Measurements from ENCODE around the gene SMYD1. TPM values are rescaled to one million over a fixed set of nuclear protein-coding genes. Genes with fewer than 3 reads are reported as not detected.
A peak's percentile ranks its signal among the peaks of the same experiment; 100 is the strongest.

SMYD1 gene
- polyA plus RNA-seq, 1 donor from 2014 or later = not detected

DNA sequence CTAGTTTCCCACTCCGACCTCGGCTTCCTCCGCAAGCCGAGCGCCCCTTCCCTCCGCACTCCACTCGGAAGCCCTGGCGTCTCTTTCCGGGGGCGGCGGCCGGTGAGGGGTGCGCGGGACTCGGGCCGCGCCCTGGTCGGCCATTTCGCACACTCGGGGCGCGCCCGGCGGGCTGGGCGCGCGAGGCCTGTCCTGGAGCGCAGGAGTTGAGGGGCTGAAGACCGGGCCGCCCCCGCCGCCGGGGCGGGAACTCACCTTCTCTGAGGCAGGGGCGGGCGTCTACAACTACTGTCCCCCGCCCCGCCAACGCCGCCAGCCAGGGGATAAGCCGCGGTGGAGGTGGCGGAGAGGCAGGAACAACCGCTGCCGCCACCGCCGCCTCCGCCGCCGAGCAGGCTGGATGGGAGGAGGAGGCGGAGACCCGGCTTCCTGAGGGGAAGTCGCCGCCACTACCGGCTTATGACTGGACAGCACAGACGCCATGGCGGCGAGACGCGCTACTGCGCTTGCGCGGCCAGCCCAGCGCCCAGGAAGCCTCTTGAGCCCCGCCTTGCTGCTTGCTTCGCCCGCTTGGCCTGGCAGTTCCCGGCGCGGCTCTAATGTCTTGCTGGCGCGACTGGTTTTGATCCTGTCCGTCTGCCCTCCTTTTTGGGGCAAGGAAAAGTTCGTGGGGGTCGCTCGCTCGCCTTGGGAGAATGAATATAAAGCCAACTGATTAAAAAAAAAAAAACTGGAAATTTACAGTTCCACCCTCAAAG is 12.1 kb upstream of the SMYD1 start, which contains the start of gene KRCC1:
Gene KRCC1 (minus strand): TSS at position 413 of the 758 bp plus-strand sequence. CDS start 27,220 bp downstream, outside the sequence.
- peak within 1 kb of the TSS; percentile 83 for H3K4me3 ChIP-seq (ENCODE audit: low read length)
- peak within 1 kb of the TSS; percentile 81 for H2AFZ ChIP-seq (ENCODE audit: low read depth, low read length)
- H3K27me3 ChIP-seq (ENCODE audit: insufficient read depth, low read depth, low read length) = no peaks in the 10 kb centered on the region
- H3F3A ChIP-seq (ENCODE audit: insufficient read depth, low read length, poor library complexity, severe bottlenecking) = no peaks in the 10 kb centered on the region
- H3K9ac ChIP-seq (ENCODE audit: low read length) = peak within 1 kb of the TSS; percentile 86
- peak within 1 kb of the TSS; percentile 92 for H3K4me2 ChIP-seq (ENCODE audit: low read length)
- peaks cover 14% of the 10 kb centered on the region for H3K79me2 ChIP-seq (replicated peaks; ENCODE audit: insufficient read depth, low read length)
- TF ChIP-seq, protein P1, sequence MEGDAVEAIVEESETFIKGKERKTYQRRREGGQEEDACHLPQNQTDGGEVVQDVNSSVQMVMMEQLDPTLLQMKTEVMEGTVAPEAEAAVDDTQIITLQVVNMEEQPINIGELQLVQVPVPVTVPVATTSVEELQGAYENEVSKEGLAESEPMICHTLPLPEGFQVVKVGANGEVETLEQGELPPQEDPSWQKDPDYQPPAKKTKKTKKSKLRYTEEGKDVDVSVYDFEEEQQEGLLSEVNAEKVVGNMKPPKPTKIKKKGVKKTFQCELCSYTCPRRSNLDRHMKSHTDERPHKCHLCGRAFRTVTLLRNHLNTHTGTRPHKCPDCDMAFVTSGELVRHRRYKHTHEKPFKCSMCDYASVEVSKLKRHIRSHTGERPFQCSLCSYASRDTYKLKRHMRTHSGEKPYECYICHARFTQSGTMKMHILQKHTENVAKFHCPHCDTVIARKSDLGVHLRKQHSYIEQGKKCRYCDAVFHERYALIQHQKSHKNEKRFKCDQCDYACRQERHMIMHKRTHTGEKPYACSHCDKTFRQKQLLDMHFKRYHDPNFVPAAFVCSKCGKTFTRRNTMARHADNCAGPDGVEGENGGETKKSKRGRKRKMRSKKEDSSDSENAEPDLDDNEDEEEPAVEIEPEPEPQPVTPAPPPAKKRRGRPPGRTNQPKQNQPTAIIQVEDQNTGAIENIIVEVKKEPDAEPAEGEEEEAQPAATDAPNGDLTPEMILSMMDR (IDR thresholded peaks at IDR 0.05; ENCODE audit: poor library complexity, severe bottlenecking) = peak; percentile 17
- peak; percentile 81 for TF ChIP-seq TAF1 (IDR thresholded peaks at IDR 0.05; ENCODE audit: low read depth)
- no peak for TF ChIP-seq EZH2 (IDR thresholded peaks at IDR 0.05; ENCODE audit: borderline replicate concordance, insufficient read depth, low read length, poor library complexity, severe bottlenecking)
- TF ChIP-seq, protein P2, sequence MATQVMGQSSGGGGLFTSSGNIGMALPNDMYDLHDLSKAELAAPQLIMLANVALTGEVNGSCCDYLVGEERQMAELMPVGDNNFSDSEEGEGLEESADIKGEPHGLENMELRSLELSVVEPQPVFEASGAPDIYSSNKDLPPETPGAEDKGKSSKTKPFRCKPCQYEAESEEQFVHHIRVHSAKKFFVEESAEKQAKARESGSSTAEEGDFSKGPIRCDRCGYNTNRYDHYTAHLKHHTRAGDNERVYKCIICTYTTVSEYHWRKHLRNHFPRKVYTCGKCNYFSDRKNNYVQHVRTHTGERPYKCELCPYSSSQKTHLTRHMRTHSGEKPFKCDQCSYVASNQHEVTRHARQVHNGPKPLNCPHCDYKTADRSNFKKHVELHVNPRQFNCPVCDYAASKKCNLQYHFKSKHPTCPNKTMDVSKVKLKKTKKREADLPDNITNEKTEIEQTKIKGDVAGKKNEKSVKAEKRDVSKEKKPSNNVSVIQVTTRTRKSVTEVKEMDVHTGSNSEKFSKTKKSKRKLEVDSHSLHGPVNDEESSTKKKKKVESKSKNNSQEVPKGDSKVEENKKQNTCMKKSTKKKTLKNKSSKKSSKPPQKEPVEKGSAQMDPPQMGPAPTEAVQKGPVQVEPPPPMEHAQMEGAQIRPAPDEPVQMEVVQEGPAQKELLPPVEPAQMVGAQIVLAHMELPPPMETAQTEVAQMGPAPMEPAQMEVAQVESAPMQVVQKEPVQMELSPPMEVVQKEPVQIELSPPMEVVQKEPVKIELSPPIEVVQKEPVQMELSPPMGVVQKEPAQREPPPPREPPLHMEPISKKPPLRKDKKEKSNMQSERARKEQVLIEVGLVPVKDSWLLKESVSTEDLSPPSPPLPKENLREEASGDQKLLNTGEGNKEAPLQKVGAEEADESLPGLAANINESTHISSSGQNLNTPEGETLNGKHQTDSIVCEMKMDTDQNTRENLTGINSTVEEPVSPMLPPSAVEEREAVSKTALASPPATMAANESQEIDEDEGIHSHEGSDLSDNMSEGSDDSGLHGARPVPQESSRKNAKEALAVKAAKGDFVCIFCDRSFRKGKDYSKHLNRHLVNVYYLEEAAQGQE (IDR thresholded peaks at IDR 0.05; ENCODE audit: borderline replicate concordance) = peak; percentile 54
- no peak for TF ChIP-seq RAD21 (conservative IDR thresholded peaks at IDR 0.05)
- no peak for TF ChIP-seq EP300 (conservative IDR thresholded peaks at IDR 0.05; ENCODE audit: poor library complexity, severe bottlenecking)
- TF ChIP-seq POLR2AphosphoS5 (IDR thresholded peaks at IDR 0.05) = peak; percentile 88
- TF ChIP-seq MXI1 (conservative IDR thresholded peaks at IDR 0.05; ENCODE audit: poor library complexity, severe bottlenecking) = peak; percentile 63
- H3K9me3 ChIP-seq (ENCODE audit: low read length) = no peaks in the 10 kb centered on the region
- no peaks in the 10 kb centered on the region for H3K36me3 ChIP-seq (ENCODE audit: insufficient read depth, low read length)
- peak within 1 kb of the TSS; percentile 83 for H3K27ac ChIP-seq (ENCODE audit: low read length)
- no peaks in the 10 kb centered on the region for H3K9me2 ChIP-seq (ENCODE audit: insufficient read depth, low read length)
- H4K20me1 ChIP-seq (ENCODE audit: insufficient read depth) = no peaks in the 10 kb centered on the region

GRCh38 chr2:88057437-88057844 is 10.2 kb upstream of the SMYD1 start:
- no peak overlapping the region for H3K4me3 ChIP-seq (ENCODE audit: low read length)
- no peaks in the 10 kb centered on the region for H3F3A ChIP-seq (ENCODE audit: insufficient read depth, low read length, poor library complexity, severe bottlenecking)
- no peak overlapping the region for H3K27ac ChIP-seq (ENCODE audit: low read length)
- H3K79me2 ChIP-seq (replicated peaks; ENCODE audit: insufficient read depth, low read length) = peaks cover 14% of the 10 kb centered on the region
- no peaks in the 10 kb centered on the region for H3K9me2 ChIP-seq (ENCODE audit: insufficient read depth, low read length)
- H4K20me1 ChIP-seq (ENCODE audit: insufficient read depth) = no peaks in the 10 kb centered on the region
- no peak overlapping the region for H3K9ac ChIP-seq (ENCODE audit: low read length)
- no peaks in the 10 kb centered on the region for H3K9me3 ChIP-seq (ENCODE audit: low read length)
- H2AFZ ChIP-seq (ENCODE audit: low read depth, low read length) = no peak overlapping the region
- no peaks in the 10 kb centered on the region for H3K36me3 ChIP-seq (ENCODE audit: insufficient read depth, low read length)
- no peak overlapping the region for H3K4me2 ChIP-seq (ENCODE audit: low read length)
- TF ChIP-seq RAD21 (conservative IDR thresholded peaks at IDR 0.05) = no peak
- TF ChIP-seq TAF1 (IDR thresholded peaks at IDR 0.05; ENCODE audit: low read depth) = no peak
- TF ChIP-seq, protein P1 (IDR thresholded peaks at IDR 0.05; ENCODE audit: poor library complexity, severe bottlenecking) = no peak
- TF ChIP-seq POLR2AphosphoS5 (IDR thresholded peaks at IDR 0.05) = no peak
- TF ChIP-seq EZH2 (IDR thresholded peaks at IDR 0.05; ENCODE audit: borderline replicate concordance, insufficient read depth, low read length, poor library complexity, severe bottlenecking) = no peak
- TF ChIP-seq, protein P2 (IDR thresholded peaks at IDR 0.05; ENCODE audit: borderline replicate concordance) = no peak
- no peak for TF ChIP-seq EP300 (conservative IDR thresholded peaks at IDR 0.05; ENCODE audit: poor library complexity, severe bottlenecking)
- no peak for TF ChIP-seq SMC3 (conservative IDR thresholded peaks at IDR 0.05; ENCODE audit: poor library complexity)
- TF ChIP-seq MXI1 (conservative IDR thresholded peaks at IDR 0.05; ENCODE audit: poor library complexity, severe bottlenecking) = no peak
- no peaks in the 10 kb centered on the region for H3K27me3 ChIP-seq (ENCODE audit: insufficient read depth, low read depth, low read length)

Measured in neural cell (in vitro differentiated cells).